Sigmoid colon (tissue), 4 donors: ENCODE results near the gene SYNPO2.

Experiments used
- CTCF ChIP-seq, 4 experiments: fragments of 450-650 bp in 3 of 4; fragments of 200-600 bp in 1 of 4; IDR thresholded peaks; one replicate each; pipeline ENCODE4 v1.5.1; 2016 to 2019; ENCODE audit warnings: antibody characterized with exemption in 4 of 4, mild to moderate bottlenecking in 3 of 4, moderate library complexity in 2 of 4
- POLR2A ChIP-seq, 2 donors: fragments of 450-650 bp; IDR thresholded peaks; one replicate each; pipeline ENCODE4 v1.6.1; 2016; ENCODE audit warnings: antibody characterized with exemption in 2 of 2, mild to moderate bottlenecking in 2 of 2, moderate library complexity in 2 of 2
- POLR2AphosphoS5 ChIP-seq, 4 donors: sonication (generic); formaldehyde crosslinking; IDR thresholded peaks; one replicate each; pipeline ENCODE4 v1.6.1; 2017; ENCODE audit warnings: antibody characterized with exemption in 4 of 4

- TF ChIP-seq CTCF (IDR thresholded peaks at IDR 0.05) = no peak
- no peak for TF ChIP-seq POLR2AphosphoS5 (IDR thresholded peaks at IDR 0.05)
- no peak for TF ChIP-seq POLR2A (IDR thresholded peaks at IDR 0.05)
These were observed 94.6 kb downstream of the SYNPO2 start for GRCh38 chr4:118983293-118983692.
